ENCODE data around the gene KAT6B.

KAT6B gene

GRCh38 chr10:74926791-74927585 is 100.6 kb downstream of the KAT6B start:
- Histone ChIP-seq H3K36me3 (ENCODE audit: control insufficient read depth in 4 of 4, insufficient read depth in 4 of 4, low read length in 3 of 4) (no peaks in the 10 kb centered on the region), H3K4me3 (ENCODE audit: control insufficient read depth in 1 of 7, extremely low read depth in 1 of 7, insufficient read depth in 4 of 7, low read depth in 2 of 7, low read length in 6 of 7) (no peak overlapping the region), H3K9me3 (ENCODE audit: control extremely low read depth in 1 of 5, control insufficient read depth in 4 of 5, insufficient read depth in 2 of 5, low read depth in 1 of 5, low read length in 4 of 5) (no peaks in the 10 kb centered on the region), H3K27ac (ENCODE audit: insufficient read depth in 1 of 2, low read depth in 1 of 2, low read length in 2 of 2, poor library complexity in 1 of 2, severe bottlenecking in 2 of 2) (no peak overlapping the region), H3K27me3 (replicated peaks in 2 of 5; ENCODE audit: control insufficient read depth in 4 of 5, insufficient read depth in 5 of 5, low read length in 4 of 5) (no peaks in the 10 kb centered on the region), H3K4me1 (ENCODE audit: control extremely low read depth in 1 of 4, control insufficient read depth in 4 of 4, insufficient read depth in 4 of 4, low read length in 3 of 4) (peaks cover 2 to 39% (median 18%) of the 10 kb centered on the region in 4 experiments)
- POLR2A ChIA-PET, result no interaction called here
- DNase-seq, result no peak
- CTCF ChIA-PET, result interaction anchor here (1.0 to 1.2 kb wide), 2 partner anchors 13 to 20 kb away, joined by 3 read pairs; no protein-coding TSS in a partner anchor
- 93% methylated on average over 1 of the region's 4 CpGs for WGBS (ENCODE audit: insufficient coverage)

- no peak overlapping the region for H3K4me3 ChIP-seq (ENCODE audit: control insufficient read depth in 1 of 7, extremely low read depth in 1 of 7, insufficient read depth in 4 of 7, low read depth in 2 of 7, low read length in 6 of 7)
- no peak overlapping the region for H3K27ac ChIP-seq (ENCODE audit: insufficient read depth in 1 of 2, low read depth in 1 of 2, low read length in 2 of 2, poor library complexity in 1 of 2, severe bottlenecking in 2 of 2)
- peaks cover 2 to 32% (median 15%) of the 10 kb centered on the region in 4 experiments for H3K4me1 ChIP-seq (ENCODE audit: control extremely low read depth in 1 of 4, control insufficient read depth in 4 of 4, insufficient read depth in 4 of 4, low read length in 3 of 4)
- no peaks in the 10 kb centered on the region for H3K36me3 ChIP-seq (ENCODE audit: control insufficient read depth in 4 of 4, insufficient read depth in 4 of 4, low read length in 3 of 4)
- H3K27me3 ChIP-seq (replicated peaks in 2 of 5; ENCODE audit: control insufficient read depth in 4 of 5, insufficient read depth in 5 of 5, low read length in 4 of 5), result no peaks in the 10 kb centered on the region
- POLR2A ChIA-PET, result no interaction called here
- 100% methylated on average over 2 of the region's 2 CpGs for WGBS (ENCODE audit: insufficient coverage)
- CTCF ChIA-PET, result interaction anchor here (1.2 to 1.6 kb wide), 2 partner anchors 21 to 55 kb away, joined by 3 to 4 read pairs; no protein-coding TSS in a partner anchor
- H3K9me3 ChIP-seq (ENCODE audit: control extremely low read depth in 1 of 5, control insufficient read depth in 4 of 5, insufficient read depth in 2 of 5, low read depth in 1 of 5, low read length in 4 of 5), result no peaks in the 10 kb centered on the region
- DNase-seq, result no peak
Measured at GRCh38 chr10:74927701-74928100, 101.3 kb downstream of the KAT6B start.

GRCh38 chr10:74928742-74929191 is 102.4 kb downstream of the KAT6B start:
- Histone ChIP-seq H3K36me3 (ENCODE audit: control insufficient read depth in 4 of 4, insufficient read depth in 4 of 4, low read length in 3 of 4) (no peaks in the 10 kb centered on the region), H3K9me3 (ENCODE audit: control extremely low read depth in 1 of 5, control insufficient read depth in 4 of 5, insufficient read depth in 2 of 5, low read depth in 1 of 5, low read length in 4 of 5) (no peaks in the 10 kb centered on the region), H3K27ac (ENCODE audit: insufficient read depth in 1 of 2, low read depth in 1 of 2, low read length in 2 of 2, poor library complexity in 1 of 2, severe bottlenecking in 2 of 2) (peak overlapping the region in 1 of 2 experiments; percentile 11), H3K4me3 (ENCODE audit: control insufficient read depth in 1 of 7, extremely low read depth in 1 of 7, insufficient read depth in 4 of 7, low read depth in 2 of 7, low read length in 6 of 7) (no peak overlapping the region), H3K27me3 (replicated peaks in 2 of 5; ENCODE audit: control insufficient read depth in 4 of 5, insufficient read depth in 5 of 5, low read length in 4 of 5) (no peaks in the 10 kb centered on the region), H3K4me1 (ENCODE audit: control extremely low read depth in 1 of 4, control insufficient read depth in 4 of 4, insufficient read depth in 4 of 4, low read length in 3 of 4) (peaks cover 0 to 21% (median 7%) of the 10 kb centered on the region in 4 experiments)
- ChIA-PET CTCF (interaction anchor here (0.7 to 2.1 kb wide), 3 partner anchors 12 to 54 kb away, joined by 3 to 4 read pairs (median 4); no protein-coding TSS in a partner anchor), POLR2A (no interaction called here)
- DNase-seq, result no peak
- no CpG with 5 or more reads among the region's 2 CpGs for WGBS (ENCODE audit: insufficient coverage)

GRCh38 chr10:74929197-74929596 is 102.8 kb downstream of the KAT6B start:
- ChIA-PET CTCF (interaction anchor here (1.4 to 2.1 kb wide), 3 partner anchors 15 to 91 kb away, joined by 3 to 4 read pairs (median 4); no protein-coding TSS in a partner anchor), POLR2A (no interaction called here)
- peaks cover 0 to 18% (median 6%) of the 10 kb centered on the region in 4 experiments for H3K4me1 ChIP-seq (ENCODE audit: control extremely low read depth in 1 of 4, control insufficient read depth in 4 of 4, insufficient read depth in 4 of 4, low read length in 3 of 4)
- H3K27ac ChIP-seq (ENCODE audit: insufficient read depth in 1 of 2, low read depth in 1 of 2, low read length in 2 of 2, poor library complexity in 1 of 2, severe bottlenecking in 2 of 2), result peak overlapping the region in 1 of 2 experiments; percentile 11
- H3K9me3 ChIP-seq (ENCODE audit: control extremely low read depth in 1 of 5, control insufficient read depth in 4 of 5, insufficient read depth in 2 of 5, low read depth in 1 of 5, low read length in 4 of 5), result no peaks in the 10 kb centered on the region
- no peak overlapping the region for H3K4me3 ChIP-seq (ENCODE audit: control insufficient read depth in 1 of 7, extremely low read depth in 1 of 7, insufficient read depth in 4 of 7, low read depth in 2 of 7, low read length in 6 of 7)
- DNase-seq, result no peak
- no peaks in the 10 kb centered on the region for H3K27me3 ChIP-seq (replicated peaks in 2 of 5; ENCODE audit: control insufficient read depth in 4 of 5, insufficient read depth in 5 of 5, low read length in 4 of 5)
- 100% methylated on average over 1 of the region's 5 CpGs for WGBS (ENCODE audit: insufficient coverage)
- no peaks in the 10 kb centered on the region for H3K36me3 ChIP-seq (ENCODE audit: control insufficient read depth in 4 of 4, insufficient read depth in 4 of 4, low read length in 3 of 4)

- Histone ChIP-seq H3K4me3 (ENCODE audit: control insufficient read depth in 1 of 7, extremely low read depth in 1 of 7, insufficient read depth in 4 of 7, low read depth in 2 of 7, low read length in 6 of 7) (no peak overlapping the region), H3K9me3 (ENCODE audit: control extremely low read depth in 1 of 5, control insufficient read depth in 4 of 5, insufficient read depth in 2 of 5, low read depth in 1 of 5, low read length in 4 of 5) (no peaks in the 10 kb centered on the region), H3K4me1 (ENCODE audit: control extremely low read depth in 1 of 4, control insufficient read depth in 4 of 4, insufficient read depth in 4 of 4, low read length in 3 of 4) (peaks cover 0 to 17% (median 6%) of the 10 kb centered on the region in 4 experiments), H3K27me3 (replicated peaks in 2 of 5; ENCODE audit: control insufficient read depth in 4 of 5, insufficient read depth in 5 of 5, low read length in 4 of 5) (no peaks in the 10 kb centered on the region), H3K27ac (ENCODE audit: insufficient read depth in 1 of 2, low read depth in 1 of 2, low read length in 2 of 2, poor library complexity in 1 of 2, severe bottlenecking in 2 of 2) (no peak overlapping the region), H3K36me3 (ENCODE audit: control insufficient read depth in 4 of 4, insufficient read depth in 4 of 4, low read length in 3 of 4) (no peaks in the 10 kb centered on the region)
- ChIA-PET POLR2A (no interaction called here), CTCF (interaction anchor here (1.0 to 2.1 kb wide), 5 partner anchors 11 to 89 kb away, joined by 3 to 4 read pairs (median 4); no protein-coding TSS in a partner anchor)
- WGBS (ENCODE audit: insufficient coverage), result 14% methylated on average over 1 of the region's 3 CpGs
- DNase-seq, result peak in 2 of 3 donors; percentile 23 to 42
Measured at GRCh38 chr10:74930965-74931364, 104.6 kb downstream of the KAT6B start.

- Histone ChIP-seq H3K4me3 (ENCODE audit: control insufficient read depth in 1 of 7, extremely low read depth in 1 of 7, insufficient read depth in 4 of 7, low read depth in 2 of 7, low read length in 6 of 7) (no peak overlapping the region), H3K36me3 (ENCODE audit: control insufficient read depth in 4 of 4, insufficient read depth in 4 of 4, low read length in 3 of 4) (no peaks in the 10 kb centered on the region), H3K9me3 (ENCODE audit: control extremely low read depth in 1 of 5, control insufficient read depth in 4 of 5, insufficient read depth in 2 of 5, low read depth in 1 of 5, low read length in 4 of 5) (no peaks in the 10 kb centered on the region), H3K27me3 (replicated peaks in 2 of 5; ENCODE audit: control insufficient read depth in 4 of 5, insufficient read depth in 5 of 5, low read length in 4 of 5) (no peaks in the 10 kb centered on the region), H3K27ac (ENCODE audit: insufficient read depth in 1 of 2, low read depth in 1 of 2, low read length in 2 of 2, poor library complexity in 1 of 2, severe bottlenecking in 2 of 2) (no peak overlapping the region), H3K4me1 (ENCODE audit: control extremely low read depth in 1 of 4, control insufficient read depth in 4 of 4, insufficient read depth in 4 of 4, low read length in 3 of 4) (peaks cover 0 to 12% (median 4%) of the 10 kb centered on the region in 4 experiments)
- CTCF ChIA-PET, result interaction anchor here (0.9 to 1.8 kb wide), 2 partner anchors 8 to 54 kb away, joined by 4 to 5 read pairs; no protein-coding TSS in a partner anchor
- DNase-seq, result no peak
- POLR2A ChIA-PET, result no interaction called here
- WGBS (ENCODE audit: insufficient coverage), result 100% methylated on average over 1 of the region's 3 CpGs
Measured at GRCh38 chr10:74932648-74933047, 106.2 kb downstream of the KAT6B start.

Measured in common myeloid progenitor, CD34-positive (primary cell).